OCI-LY7 (cell line): Measurements from ENCODE around the gene HSPBP1. TPM values are rescaled to one million over a fixed set of nuclear protein-coding genes. Genes with fewer than 3 reads are reported as not detected.

ENCODE experiments used
- BruUV-seq: library from RNA; stranded (reverse); fragments of 400-500 nt; replicated peaks from 2 replicates; lab custom pipeline; 2021; lab: Mats Ljungman, UMichigan
- CTCF ChIA-PET: fragments of 300-600 bp; sonication (Branson Sonifier 250); formaldehyde crosslinking; loops from one replicate; lab custom pipeline; 2022; ENCODE audit warnings: antibody characterized with exemption; ENCODE audit not compliant: unreplicated experiment; lab: Charles Lee
- POLR2A ChIA-PET: fragments of 300-600 bp; sonication (Branson Sonifier 250); formaldehyde crosslinking; loops from one replicate; lab custom pipeline; 2022; ENCODE audit warnings: antibody characterized with exemption; lab: Charles Lee
- DNase-seq: peaks from one replicate; pipeline ENCODE4 v3.0.0-alpha.2; 2015; ENCODE audit warnings: low spot score
- H2AFZ ChIP-seq: fragments of 200-600 bp; sonication (generic), shearing (Covaris generic); 2 replicates; pipeline ENCODE4 v1.6.1; 2014; ENCODE audit warnings: mild to moderate bottlenecking, antibody characterized with exemption, low read length, moderate library complexity
- H3K27ac ChIP-seq: fragments of 200-600 bp; sonication (generic); 2 replicates; pipeline ENCODE4 v1.5.1; 2014; ENCODE audit warnings: mixed run types, low read depth, mild to moderate bottlenecking, moderate library complexity, low read length, inconsistent platforms; ENCODE audit not compliant: poor library complexity, severe bottlenecking
- H3K36me3 ChIP-seq: fragments of 200-600 bp; sonication (generic); 2 replicates; pipeline ENCODE4 v1.6.1; 2014; ENCODE audit warnings: mild to moderate bottlenecking, antibody characterized with exemption, low read length, moderate library complexity, mixed read lengths; ENCODE audit not compliant: insufficient read depth
- H3K4me1 ChIP-seq: fragments of 200-600 bp; sonication (generic); 2 replicates; pipeline ENCODE4 v1.5.1; 2014; ENCODE audit warnings: mild to moderate bottlenecking, low read length; ENCODE audit not compliant: insufficient read depth, poor library complexity, severe bottlenecking
- H3K4me2 ChIP-seq: fragments of 200-600 bp; sonication (generic); 2 replicates; pipeline ENCODE4 v1.6.1; 2014; ENCODE audit warnings: mild to moderate bottlenecking, low read length
- H3K4me3 ChIP-seq: fragments of 200-600 bp; sonication (generic); 2 replicates; pipeline ENCODE4 v1.5.1; 2014; ENCODE audit warnings: mild to moderate bottlenecking, low read depth, low read length; ENCODE audit not compliant: poor library complexity, severe bottlenecking
- H3K79me2 ChIP-seq: fragments of 200-600 bp; sonication (generic); 2 replicates; pipeline ENCODE4 v1.6.1; 2016; ENCODE audit warnings: low read depth, mild to moderate bottlenecking, low read length, moderate library complexity, mixed read lengths; ENCODE audit not compliant: insufficient read depth
- H3K9me2 ChIP-seq: fragments of 200-600 bp; sonication (generic); 2 replicates; pipeline ENCODE4 v1.6.1; 2016; ENCODE audit warnings: mild to moderate bottlenecking, low read length, mixed read lengths; ENCODE audit not compliant: insufficient read depth
- H3K9me3 ChIP-seq: fragments of 200-600 bp; sonication (generic); 2 replicates; pipeline ENCODE4 v1.6.1; 2014; ENCODE audit warnings: mild to moderate bottlenecking, mixed run types, low read length, mixed read lengths
- H4K20me1 ChIP-seq: fragments of 200-600 bp; sonication (generic); 2 replicates; pipeline ENCODE4 v1.6.1; 2014; ENCODE audit warnings: mild to moderate bottlenecking, antibody characterized with exemption, low read length, moderate library complexity, mixed read lengths; ENCODE audit not compliant: insufficient read depth
- CTCF ChIP-seq: fragments of 200-600 bp; sonication (generic); conservative IDR thresholded peaks from 2 replicates; pipeline ENCODE4 v1.5.1; 2014; ENCODE audit warnings: mild to moderate bottlenecking, antibody characterized with exemption, low read length, moderate library complexity, mixed read lengths
- EZH2phosphoT487 ChIP-seq: fragments of 200-600 bp; sonication (generic); IDR thresholded peaks from 2 replicates; pipeline ENCODE4 v1.6.1; 2018; ENCODE audit warnings: low read depth, borderline replicate concordance, mild to moderate bottlenecking, mixed run types, antibody characterized with exemption, low read length, moderate library complexity, mixed read lengths
- intact Hi-C: fragments of 100-400 bp; cut with micrococcal nuclease; formaldehyde crosslinking; loops from one replicate; pipeline ENCODE4 v1.10.0; 2022; ENCODE audit not compliant: unreplicated experiment
- total RNA-seq, 2 experiments: library from RNA; depleted of rRNA in 1 of 2; stranded (reverse); fragments of >200 nt in 1 of 2; shearing (Covaris generic) in 1 of 2; gene quantifications; 2 replicates each; pipeline ENCODE4 v1.2.3, GENCODE V29; 2014 to 2022

HSPBP1 gene
- total RNA-seq, 2 experiments from 2014 or later, result 38.7 to 41.3 TPM

- Histone ChIP-seq H3K4me1 (peaks cover 30% of the 10 kb centered on the region), H4K20me1 (no peaks in the 10 kb centered on the region), H3K4me3 (no peak overlapping the region), H3K27ac (no peak overlapping the region), H2AFZ (no peak overlapping the region), H3K36me3 (peaks cover 31% of the 10 kb centered on the region), H3K79me2 (no peaks in the 10 kb centered on the region), H3K9me2 (no peaks in the 10 kb centered on the region), H3K4me2 (peak overlapping the region; percentile 71), H3K9me3 (no peaks in the 10 kb centered on the region)
- no peak for DNase-seq
- POLR2A ChIA-PET, result interaction anchor here (0.8 to 1.8 kb wide), 2 partner anchors 23 to 47 kb away, joined by 4 to 5 read pairs; no protein-coding TSS in a partner anchor
- intact Hi-C loops, result loop anchor here (5.0 kb wide), 1 partner anchor 36 kb away; the partner anchor contains the start of gene KMT5C
- TF ChIP-seq EZH2phosphoT487, result no peak
- TF ChIP-seq CTCF, result no peak
- CTCF ChIA-PET, result interaction anchor here (0.6 to 1.2 kb wide), 4 partner anchors 9 to 159 kb away, joined by 3 to 5 read pairs (median 4); partner anchors contain the start of gene TMEM238
- no TSS peak for BruUV-seq
These were observed 21.1 kb upstream of the HSPBP1 start for GRCh38 chr19:55300886-55301458.

DNA sequence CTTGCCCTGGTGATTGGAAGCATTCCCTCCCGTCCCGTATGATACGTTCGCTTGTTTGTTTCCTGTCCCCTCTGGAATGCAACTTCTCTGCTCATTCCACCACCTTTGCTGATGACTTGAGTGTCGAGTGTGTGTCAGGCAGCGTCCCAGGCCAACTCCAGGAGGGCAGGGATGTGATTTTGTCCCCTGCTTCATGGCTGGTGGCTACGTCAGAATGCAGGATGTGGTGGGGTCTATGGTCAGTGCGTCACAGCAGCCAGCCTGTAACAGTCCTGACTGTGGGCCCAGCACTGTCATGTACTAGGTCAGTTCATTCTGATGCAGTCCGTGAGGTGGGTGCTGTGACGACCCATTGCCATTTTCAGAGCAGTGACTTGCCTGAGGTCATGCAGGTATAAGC lies 20.1 kb upstream of the HSPBP1 start:
- no peaks in the 10 kb centered on the region for H3K9me2 ChIP-seq
- BruUV-seq, result no TSS peak
- peaks cover 25% of the 10 kb centered on the region for H3K4me1 ChIP-seq
- intact Hi-C loops, result loop anchor here (5.0 kb wide), 1 partner anchor 37 kb away; the partner anchor contains the start of gene KMT5C
- TF ChIP-seq EZH2phosphoT487, result no peak
- TF ChIP-seq CTCF, result no peak
- ChIA-PET POLR2A (no interaction called here), CTCF (no interaction called here)
- H4K20me1 ChIP-seq, result no peaks in the 10 kb centered on the region
- H2AFZ ChIP-seq, result no peak overlapping the region
- H3K4me2 ChIP-seq, result no peak overlapping the region
- H3K79me2 ChIP-seq, result no peaks in the 10 kb centered on the region
- H3K36me3 ChIP-seq, result peaks cover 29% of the 10 kb centered on the region
- H3K4me3 ChIP-seq, result no peak overlapping the region
- no peaks in the 10 kb centered on the region for H3K9me3 ChIP-seq
- no peak overlapping the region for H3K27ac ChIP-seq
- no peak for DNase-seq

- Histone ChIP-seq H3K36me3 (peaks cover 15% of the 10 kb centered on the region), H3K4me3 (no peak overlapping the region), H3K9me3 (no peaks in the 10 kb centered on the region), H4K20me1 (no peaks in the 10 kb centered on the region), H3K9me2 (no peaks in the 10 kb centered on the region), H3K27ac (no peak overlapping the region), H3K79me2 (no peaks in the 10 kb centered on the region), H3K4me2 (no peak overlapping the region), H2AFZ (no peak overlapping the region), H3K4me1 (peaks cover 21% of the 10 kb centered on the region)
- POLR2A ChIA-PET, result interaction anchor here (0.6 kb wide), 1 partner anchor 40 kb away, joined by 3 read pairs; no protein-coding TSS in a partner anchor
- no peak for TF ChIP-seq EZH2phosphoT487
- TF ChIP-seq CTCF, result no peak
- DNase-seq, result no peak
- BruUV-seq, result no TSS peak
- CTCF ChIA-PET, result no interaction called here
- intact Hi-C loops, result no loop called here
These were observed 17.4 kb upstream of the HSPBP1 start for GRCh38 chr19:55297267-55297666.
